ENCODE measurements around the gene FXYD6.
A peak's percentile ranks its signal among the peaks of the same experiment; 100 is the strongest.

- TF ChIP-seq CTCF (IDR thresholded peaks at IDR 0.05; ENCODE audit: low read depth, low read length) (peak; percentile 95), EZH2phosphoT487 (IDR thresholded peaks at IDR 0.05; ENCODE audit: low read depth) (no peak)
Observed at GRCh38 chr11:117843666-117844484, 32.6 kb downstream of the FXYD6 start.

All from OCI-LY3 (cell line).